Kidney epithelial cell (primary cell): ENCODE results near the gene ERC2. TPM values are rescaled to one million over a fixed set of nuclear protein-coding genes. Genes with fewer than 3 reads are reported as not detected.

Source experiments
- DNase-seq: peaks from one replicate; pipeline ENCODE4 v3.0.0-alpha.2; 2010; ENCODE audit warnings: low read depth
- H3K27me3 ChIP-seq: 2 replicates; pipeline ENCODE4 v1.6.0; 2011; ENCODE audit warnings: low read length; ENCODE audit not compliant: control insufficient read depth, insufficient read depth
- H3K36me3 ChIP-seq: 2 replicates; pipeline ENCODE4 v1.5.1; 2011; ENCODE audit warnings: low read length; ENCODE audit not compliant: control insufficient read depth, insufficient read depth
- H3K4me3 ChIP-seq: 2 replicates; pipeline ENCODE4 v1.5.1; 2011; ENCODE audit warnings: low read depth, mild to moderate bottlenecking, control low read depth, low read length
- CTCF ChIP-seq: IDR thresholded peaks from 2 replicates; pipeline ENCODE4 v1.5.1; 2011; ENCODE audit warnings: mild to moderate bottlenecking, moderate library complexity, low read length, control low read depth, inconsistent platforms; ENCODE audit not compliant: insufficient read depth, poor library complexity, severe bottlenecking
- total RNA-seq: library from RNA; depleted of rRNA; stranded (reverse); fragments of >200 nt; gene quantifications from 2 replicates; pipeline ENCODE4 v1.2.3, GENCODE V29; 2015

ERC2 gene
- total RNA-seq, 1 donor from 2014 or later: 17.0 TPM

- peak; percentile 35 for TF ChIP-seq CTCF
These were observed 213.4 kb downstream of the ERC2 start for GRCh38 chr3:56254835-56255234.

GRCh38 chr3:56253941-56254665, 214.2 kb downstream of the ERC2 start:
- DNase-seq: no peak
- no peak for TF ChIP-seq CTCF
- Histone ChIP-seq H3K27me3 (no peaks in the 10 kb centered on the region), H3K4me3 (no peak overlapping the region), H3K36me3 (no peaks in the 10 kb centered on the region)

More at GRCh38 chr3:56254835-56255234, 213.4 kb downstream of the ERC2 start:
- no peak for DNase-seq
- no peaks in the 10 kb centered on the region for H3K36me3 ChIP-seq
- H3K27me3 ChIP-seq: no peaks in the 10 kb centered on the region
- H3K4me3 ChIP-seq: no peak overlapping the region

DNA sequence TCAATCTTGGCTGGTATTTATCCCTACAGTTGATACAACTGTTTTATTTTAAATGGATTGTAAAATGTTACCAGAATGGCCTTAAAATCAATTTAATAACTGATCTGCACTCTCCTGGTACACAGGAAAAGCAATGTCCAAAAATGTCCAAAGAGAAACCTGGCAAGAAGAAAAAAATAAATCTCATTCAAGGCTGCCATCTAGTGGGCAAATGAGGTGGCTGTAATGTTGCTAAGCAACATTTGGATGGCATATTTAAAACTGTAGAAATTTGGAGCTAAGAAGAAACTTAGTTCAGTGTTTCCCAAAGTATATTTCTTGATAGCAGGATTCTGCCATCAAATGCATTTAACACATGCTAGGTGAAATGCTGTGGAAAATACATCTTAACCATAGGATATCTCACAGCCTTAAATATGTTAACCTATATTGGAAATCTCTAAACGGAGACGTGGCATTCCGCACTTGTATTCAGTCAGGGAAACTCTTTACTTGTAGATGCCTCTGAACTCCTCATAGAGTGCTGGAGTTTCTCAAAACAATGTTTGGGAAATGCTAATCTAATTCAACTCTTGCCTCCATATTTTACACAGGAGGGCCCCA, 216.8 kb downstream of the ERC2 start:
- TF ChIP-seq CTCF: peak; percentile 59
- Histone ChIP-seq H3K4me3 (no peak overlapping the region), H3K36me3 (no peaks in the 10 kb centered on the region), H3K27me3 (no peaks in the 10 kb centered on the region)
- no peak for DNase-seq

DNA sequence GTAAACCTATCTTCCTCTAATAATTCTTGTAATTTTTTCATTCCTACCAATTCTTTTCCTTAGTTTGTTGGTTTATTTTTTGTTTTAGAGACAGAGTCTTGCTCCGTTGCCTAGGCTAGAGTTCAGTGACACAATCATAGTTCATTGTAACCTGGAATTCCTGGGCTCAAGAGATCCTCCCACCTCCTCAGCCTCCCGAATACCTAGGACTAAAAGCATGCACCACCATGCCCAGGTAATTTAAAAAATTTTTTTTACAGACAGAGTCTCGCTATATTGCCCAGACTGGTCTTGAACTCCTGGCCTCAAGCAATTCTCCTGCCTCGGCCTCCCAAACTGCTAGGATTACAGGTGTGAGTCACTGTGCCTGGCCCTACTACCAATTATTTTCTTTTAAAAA, 220.2 kb downstream of the ERC2 start:
- no peaks in the 10 kb centered on the region for H3K27me3 ChIP-seq
- H3K4me3 ChIP-seq: no peak overlapping the region
- no peak for TF ChIP-seq CTCF

DNA sequence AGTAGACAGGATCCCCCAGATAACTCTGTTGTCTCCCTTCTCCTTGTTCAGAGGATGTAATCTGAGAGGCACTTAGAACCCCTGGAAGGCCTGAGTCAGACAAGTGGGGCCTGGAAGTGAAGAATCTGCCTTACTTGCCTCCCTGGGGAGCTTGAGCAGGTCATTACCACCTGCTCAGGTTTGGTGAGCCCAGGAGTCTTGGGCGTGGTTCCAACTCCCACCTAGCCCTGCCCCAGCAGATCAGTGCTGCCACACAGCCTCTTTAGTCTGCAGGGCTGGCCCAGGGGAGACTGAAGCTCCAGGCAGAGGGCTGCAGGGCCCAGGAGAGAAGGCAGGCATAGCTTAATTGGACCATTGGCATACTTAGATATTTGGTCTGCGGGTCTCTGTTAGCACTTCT, 230.0 kb downstream of the ERC2 start:
- Histone ChIP-seq H3K36me3 (no peaks in the 10 kb centered on the region), H3K4me3 (no peak overlapping the region), H3K27me3 (no peaks in the 10 kb centered on the region)
- TF ChIP-seq CTCF: no peak
- no peak for DNase-seq

More for the DNA sequence above, 220.2 kb downstream of the ERC2 start:
- DNase-seq: no peak
- H3K36me3 ChIP-seq: no peaks in the 10 kb centered on the region
